Activated CD8-positive, alpha-beta memory T cell treated with anti-CD3 and anti-CD28 coated beads, Interleukin-2, amount 50 U/mL, for 24 hours (primary cell): ENCODE results near the gene NECTIN4.
"Not testable (repeated sequence)": the region's sequence is repeated elsewhere in the genome, so short reads cannot be mapped to it uniquely, and the experiment has no call there.

Experiments used
- DNase-seq: peaks from one replicate; pipeline ENCODE4 v3.0.0-alpha.2; 2020; ENCODE audit errors: extremely low read depth

The NECTIN4 gene

GRCh38 chr1:161089251-161089924 lies at the start of gene NECTIN4:
NECTIN4 (minus strand) TSS chr1:161089558; CDS start chr1:161089296, 262 bp downstream.
- DNase-seq, result no peak

DNA sequence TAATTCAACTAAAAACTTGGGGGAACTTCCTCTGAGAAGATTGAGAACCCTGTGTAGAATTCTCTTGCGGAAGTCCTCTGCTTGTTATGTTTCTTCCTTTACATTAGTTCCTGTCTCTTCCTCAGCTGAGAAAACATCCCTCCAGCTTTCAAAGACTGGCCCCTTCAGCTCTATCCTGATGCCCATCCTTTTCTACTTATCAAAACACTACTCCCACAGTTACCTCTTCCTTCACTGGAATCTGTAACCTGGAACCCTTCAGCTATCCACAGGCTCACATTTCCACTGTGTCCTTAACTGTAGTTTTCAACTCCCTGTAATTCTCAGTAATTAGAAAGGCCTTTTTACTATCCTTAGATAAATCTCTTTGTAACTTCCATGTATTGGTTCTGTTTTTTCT lies 49.1 kb upstream of the NECTIN4 start:
- no peak for DNase-seq

DNA sequence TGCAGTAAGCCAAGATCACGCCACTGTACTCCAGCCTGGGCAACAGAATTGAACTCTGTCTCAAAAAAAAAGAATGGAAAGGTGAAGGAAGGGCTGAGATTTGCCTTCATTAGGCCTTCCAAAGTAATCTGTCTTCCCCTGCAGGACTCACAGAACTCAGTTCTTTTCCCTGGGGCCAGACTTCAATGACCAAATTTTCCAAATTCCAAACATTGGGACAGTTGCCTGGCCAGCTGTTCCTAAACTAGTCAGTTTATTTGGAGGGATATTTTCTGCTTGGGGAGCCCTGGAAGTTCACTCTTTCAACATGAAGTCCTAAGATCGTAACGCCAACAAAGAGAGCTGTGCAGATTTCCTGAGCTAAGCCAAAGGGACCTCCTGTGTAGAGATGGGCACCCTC lies 48.5 kb upstream of the NECTIN4 start:
- no peak for DNase-seq

- DNase-seq, result no peak
Measured at GRCh38 chr1:161133220-161133740, 43.9 kb upstream of the NECTIN4 start.

- DNase-seq, result peak; percentile 67
Measured at GRCh38 chr1:161132410-161133219, 43.3 kb upstream of the NECTIN4 start, which contains the start of gene DEDD. DEDD (minus strand) TSS chr1:161132667; CDS start chr1:161124462, 8,205 bp downstream.

DNA sequence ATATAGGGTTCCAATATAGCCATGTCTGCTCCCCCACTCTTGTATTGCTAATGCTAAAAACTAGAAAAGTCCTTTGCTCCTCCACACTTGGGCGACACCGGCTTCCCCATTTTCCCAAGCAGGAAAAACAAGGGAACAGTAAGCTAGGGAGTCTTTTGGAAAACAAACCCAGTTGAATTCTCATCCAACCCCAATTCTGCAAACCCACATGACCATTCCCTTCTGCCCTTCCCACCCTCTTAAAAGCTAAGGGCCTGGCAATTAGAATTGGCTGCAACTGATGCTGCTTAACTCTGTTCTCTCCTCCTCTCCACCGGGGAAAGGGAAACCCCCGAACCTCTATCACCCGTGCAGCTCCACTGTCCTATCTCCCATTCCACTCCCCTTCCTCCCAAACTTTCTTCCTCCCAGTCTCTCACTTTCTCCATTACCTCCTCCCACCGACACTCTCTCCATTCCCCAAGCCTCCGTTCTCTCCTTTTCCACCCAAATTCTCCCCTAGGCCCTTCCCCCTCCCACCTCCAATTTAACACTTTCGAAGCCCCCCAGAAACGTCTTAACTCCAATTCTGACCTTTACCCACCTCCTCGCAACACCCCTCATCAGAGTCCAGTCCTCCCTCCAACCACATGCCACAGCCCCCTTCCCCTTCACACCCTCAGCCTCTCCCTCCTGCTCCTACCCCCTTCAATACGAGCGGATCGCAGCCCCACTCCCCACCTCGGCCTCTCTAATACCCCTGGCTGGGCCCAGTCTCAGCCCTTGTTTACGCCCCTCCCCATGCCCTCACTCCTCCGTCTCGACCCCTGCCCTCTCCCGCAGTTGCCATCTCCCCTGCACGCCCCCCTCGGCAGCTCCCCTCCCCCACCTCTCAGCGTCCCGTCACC lies 42.4 kb upstream of the NECTIN4 start:
- DNase-seq, result no peak

DNA sequence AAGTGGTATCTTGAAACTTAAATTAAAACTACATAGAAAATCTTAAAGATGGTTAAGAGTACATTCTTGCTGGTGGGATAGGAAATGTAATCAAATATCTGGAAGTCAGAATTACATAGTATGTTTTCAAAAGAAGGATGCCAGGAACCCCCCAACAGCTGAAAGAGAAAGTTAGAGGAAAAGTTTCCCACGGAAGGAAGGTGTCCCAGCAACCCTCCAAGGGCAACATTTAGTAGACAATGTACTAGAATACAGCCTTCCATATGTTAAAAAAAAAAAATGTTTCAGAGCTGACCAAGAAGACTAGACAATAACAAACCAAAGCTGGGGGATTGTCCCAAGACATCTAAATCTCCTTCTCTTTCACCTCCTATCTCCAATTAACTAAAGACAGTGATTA lies 40.9 kb upstream of the NECTIN4 start:
- DNase-seq, result no peak

DNA sequence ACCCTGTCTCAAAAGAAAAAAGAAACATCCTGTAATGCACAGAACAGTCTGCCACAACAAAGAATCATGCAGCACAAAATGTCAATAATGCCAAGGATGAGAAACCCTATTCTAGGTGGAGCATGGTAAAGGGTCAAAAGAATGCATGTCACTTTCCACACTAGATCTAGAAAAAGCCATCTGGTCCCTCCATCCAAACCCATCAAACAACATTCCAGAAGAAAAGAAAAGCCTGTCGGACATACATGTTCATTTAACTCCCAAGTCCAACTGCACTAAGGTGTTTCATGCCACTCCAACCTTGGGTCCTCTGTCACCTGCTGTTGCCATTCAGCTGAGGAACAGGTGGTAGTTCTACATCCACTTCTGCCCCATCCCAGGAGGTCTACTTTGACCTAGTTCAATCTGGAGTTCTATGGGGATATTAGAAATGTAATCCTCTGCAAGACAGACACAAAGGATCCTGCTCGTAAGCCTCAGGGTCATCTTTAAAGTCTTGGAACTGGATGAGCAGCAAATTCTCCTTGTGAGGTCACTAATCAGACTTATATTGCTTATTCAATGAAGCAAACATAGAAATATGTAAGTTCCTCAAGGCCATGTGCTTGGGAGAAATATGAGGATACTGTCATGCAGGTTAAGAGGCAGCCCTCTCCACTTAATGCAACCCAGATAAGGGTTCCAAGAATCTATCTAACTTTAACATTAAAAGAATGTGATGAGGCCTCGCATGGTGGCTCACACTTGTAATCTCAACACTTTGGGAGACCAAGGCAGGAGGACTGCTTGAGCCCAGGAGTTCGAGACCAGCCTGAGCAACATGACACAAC lies 39.4 kb upstream of the NECTIN4 start:
- no peak for DNase-seq

DNA sequence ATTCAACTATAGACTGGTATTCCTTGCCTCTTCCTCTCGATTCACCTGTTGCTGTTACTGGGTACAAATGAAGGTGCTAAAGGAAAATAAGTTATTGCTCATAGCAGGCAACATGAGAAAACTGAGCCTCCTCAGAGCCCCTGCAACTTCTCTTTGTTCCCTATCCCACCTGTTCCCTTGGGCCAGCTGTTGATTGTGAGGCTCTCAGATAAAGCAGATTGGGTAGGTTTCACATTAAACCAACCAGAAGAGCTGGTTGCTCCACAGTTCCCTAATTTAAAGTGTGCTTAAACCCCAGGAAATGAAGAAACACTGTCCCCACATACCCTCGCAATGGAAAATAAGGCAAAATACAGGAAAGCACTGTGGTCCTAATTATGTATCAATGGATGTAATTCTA lies 38.3 kb upstream of the NECTIN4 start:
- DNase-seq, result no peak

GRCh38 chr1:161122967-161123366 lies 33.6 kb upstream of the NECTIN4 start:
- no peak for DNase-seq

DNA sequence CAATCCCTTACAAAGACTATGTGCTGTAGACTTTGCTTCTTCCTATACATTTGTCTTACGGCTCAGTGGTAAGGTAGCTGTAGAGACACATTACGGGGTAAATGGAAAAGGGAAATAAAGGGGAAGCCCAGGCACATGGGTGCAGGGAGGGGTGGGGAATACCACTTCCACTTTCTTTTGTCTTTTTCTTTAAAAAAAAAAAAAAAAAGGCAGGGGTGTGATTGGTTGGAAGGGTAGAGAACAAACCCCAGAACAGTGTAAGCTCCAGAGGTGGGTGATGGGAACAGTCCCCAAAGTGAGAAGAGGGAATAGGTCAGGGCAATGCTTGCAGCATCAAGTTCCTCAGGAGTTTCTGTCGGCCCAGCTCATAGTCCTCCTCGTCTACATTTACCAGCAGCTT lies 32.5 kb upstream of the NECTIN4 start:
- DNase-seq, result no peak

DNA sequence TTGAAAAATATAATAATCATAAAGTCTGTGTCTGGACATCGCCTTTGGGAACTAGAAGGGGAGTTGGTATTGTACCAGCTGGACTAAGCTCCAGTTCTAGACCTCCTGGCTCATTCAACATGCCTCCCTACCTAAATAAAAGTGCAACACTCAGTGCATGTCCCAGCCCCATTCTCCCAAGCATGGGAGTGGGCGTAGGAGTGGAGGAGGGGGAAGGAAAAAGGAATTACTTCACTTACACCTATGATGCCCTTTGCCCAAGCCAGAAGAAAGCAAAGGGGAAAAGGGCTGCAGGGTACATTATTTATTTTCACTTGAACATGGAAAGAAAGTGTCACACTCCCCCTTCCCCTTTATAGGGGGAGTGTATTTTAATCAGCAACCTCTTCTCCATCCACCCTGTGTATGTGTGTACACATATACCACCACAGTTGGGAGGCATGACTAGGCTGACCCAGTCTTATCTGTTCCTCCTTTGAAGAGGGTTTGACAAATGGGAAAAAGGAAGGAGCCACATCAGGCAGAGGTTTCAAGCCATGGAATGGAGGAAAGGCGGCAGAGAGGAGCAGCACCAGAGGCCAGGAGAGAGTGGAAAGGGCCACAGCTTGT lies 31.8 kb upstream of the NECTIN4 start:
- DNase-seq, result no peak

GRCh38 chr1:161119092-161119903 lies 29.9 kb upstream of the NECTIN4 start:
- peak; percentile 28 for DNase-seq

- DNase-seq, result peak; percentile 56
Measured at GRCh38 chr1:161117759-161118581, 28.6 kb upstream of the NECTIN4 start, which contains the start of the genes NIT1 and PFDN2. NIT1 (plus strand) TSS chr1:161118105; CDS start chr1:161118177, 72 bp downstream. PFDN2 (minus strand) TSS chr1:161118037; CDS start chr1:161118026, 11 bp downstream.

DNA sequence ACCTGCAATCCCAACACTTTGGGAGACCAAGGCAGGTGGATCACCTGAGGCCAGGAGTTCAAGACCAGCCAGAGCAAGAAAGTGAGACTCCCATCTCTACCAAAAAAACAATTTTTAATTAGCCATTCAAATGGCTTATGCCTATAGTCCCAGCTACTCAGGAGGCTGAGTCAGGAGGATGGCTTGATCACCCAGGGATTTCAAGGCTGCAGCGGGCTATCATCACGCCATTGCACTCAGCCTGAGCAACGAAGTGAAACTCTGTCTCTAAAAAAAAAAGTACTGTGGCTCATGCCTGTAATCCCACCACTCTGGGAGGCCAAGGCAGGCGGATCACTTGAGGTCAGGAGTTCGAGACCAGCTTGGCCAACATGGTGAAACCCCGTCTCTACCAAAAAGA lies 26.6 kb upstream of the NECTIN4 start:
- not testable (repeated sequence) for DNase-seq

DNA sequence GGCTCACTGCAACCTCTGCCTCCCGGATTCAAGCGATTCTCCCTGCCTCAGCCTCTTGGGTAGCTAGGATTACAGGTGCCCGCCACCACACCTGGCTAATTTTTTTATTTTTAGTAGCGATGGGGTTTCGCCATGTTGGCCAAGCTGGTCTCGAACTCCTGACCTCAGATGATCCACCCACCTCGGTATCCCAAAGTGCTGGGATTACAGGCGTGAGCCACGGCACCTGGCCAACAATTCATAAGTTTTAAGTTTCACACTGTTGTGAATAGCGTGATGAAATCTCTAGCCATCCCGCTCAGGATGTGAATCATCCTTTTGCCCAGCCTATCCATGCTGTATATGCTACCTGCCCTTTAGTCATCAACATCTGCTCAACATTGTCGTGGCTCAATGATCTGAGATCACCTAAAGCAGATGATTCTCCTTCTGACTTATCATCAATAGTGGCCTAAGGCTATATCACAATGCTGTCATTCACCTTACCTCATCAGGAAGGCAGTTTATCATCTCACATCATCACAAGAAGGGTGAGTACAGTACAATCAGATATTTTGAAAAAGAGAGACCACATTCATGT lies 25.9 kb upstream of the NECTIN4 start:
- no peak for DNase-seq

DNA sequence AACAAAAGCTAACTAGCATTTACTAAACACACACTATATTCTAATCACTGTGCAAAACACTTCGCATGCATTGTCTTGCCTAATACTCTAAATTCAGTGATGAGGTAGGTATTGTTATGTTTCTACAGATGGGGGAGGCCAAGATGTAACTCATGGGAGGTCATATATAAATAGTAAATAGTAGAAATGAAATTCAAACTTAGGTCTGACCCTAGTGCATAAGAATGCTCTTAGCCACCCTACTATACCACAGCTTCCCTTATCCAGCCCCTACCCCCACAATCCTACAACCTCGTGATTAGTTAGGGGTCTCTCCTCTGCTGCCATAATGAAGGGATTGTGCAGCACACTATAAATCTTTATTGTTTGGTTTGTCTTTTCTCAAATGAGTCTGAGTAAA lies 25.2 kb upstream of the NECTIN4 start:
- no peak for DNase-seq

GRCh38 chr1:161113915-161114314 lies 24.6 kb upstream of the NECTIN4 start:
- DNase-seq, result no peak
